Right cardiac atrium (tissue), 5 donors: ENCODE measurements around the gene MRPS18A. TPM values are rescaled to one million over a fixed set of nuclear protein-coding genes. Genes with fewer than 3 reads are reported as not detected.
A peak's percentile ranks its signal among the peaks of the same experiment; 100 is the strongest.

Experiments used
- ATAC-seq, 2 donors: fragments of 200-7000 bp; cut with Tn5 transposase; one replicate each; pipeline versions ENCODE4 v1.8.0 to v1.9.1; 2020; ENCODE audit warnings: moderate library complexity in 2 of 2, mild to moderate bottlenecking in 1 of 2
- DNase-seq, 3 donors: peaks; one replicate each; pipeline ENCODE4 v3.0.0-alpha.2; 2020
- H3K27ac ChIP-seq: one replicate; pipeline ENCODE4 v1.5.1; 2013; ENCODE audit warnings: mild to moderate bottlenecking, low read length, control low read depth, moderate library complexity
- H3K27me3 ChIP-seq: one replicate; pipeline ENCODE4 v1.6.1; 2013; ENCODE audit not compliant: control insufficient read depth, insufficient read depth
- H3K4me1 ChIP-seq: one replicate; pipeline ENCODE4 v1.6.1; 2013; ENCODE audit warnings: low read length; ENCODE audit not compliant: control insufficient read depth, insufficient read depth
- H3K4me3 ChIP-seq: one replicate; pipeline ENCODE4 v1.5.1; 2013; ENCODE audit warnings: low read length, control low read depth
- H3K9me3 ChIP-seq: one replicate; pipeline ENCODE4 v1.6.1; 2013; ENCODE audit warnings: low read length; ENCODE audit not compliant: control insufficient read depth
- WGBS: extraction: QIAGEN DNeasy Blood & Tissue Kit; methylation state at CpG from one replicate; pipeline ENCODE4 v1.1.7; 2013; 5-methylcytosine and 5-hydroxymethylcytosine counted together
- intact Hi-C, 4 donors: fragments of 100-400 bp; cut with DNase I; formaldehyde crosslinking; loops; one replicate each; pipeline versions ENCODE4 v1.11.0 to v1.14.0; 2022 to 2023
- long read RNA-seq, 4 donors: library from polyadenylated mRNA; unstranded; transcript quantifications; one replicate each; pipeline ENCODE4 v2.0.0, GENCODE V29; 2020 to 2021
- polyA plus RNA-seq: library from polyadenylated mRNA; stranded (reverse); fragments of 200-250 nt; gene quantifications from one replicate; pipeline ENCODE4 v1.2.3, GENCODE V29; 2013
- total RNA-seq, 4 donors: library from RNA; stranded (reverse); fragmentation: NEBNext Ultra II Directional; extraction: Animal tissue kit (Norgen Biotek cat#: 25700); gene quantifications; one replicate each; pipeline ENCODE4 v1.2.1, GENCODE V29; 2021
- donor health status: healthy with polysubstance abuse.
- donor health status: DM: no; HTN: yes; CAD: no.
- donor health status: DM: no; HTN: no; CAD: no.
- donor health status: DM: no; HTN: yes; CAD: no; lungs with severe emphysema.
- donor health status: DM: yes; HTN: yes; CAD: no.

The MRPS18A gene
- total RNA-seq, result 10 to 100 TPM; 33.1 to 39.0 (median 34.9) TPM
- 58.0 TPM for polyA plus RNA-seq
- long read RNA-seq, donor 1, transcript MRPS18A-202 (6 exons, 1,062 nt), result major isoform, 17 of 20 reads
- long read RNA-seq, donor 1, partial matches to known transcripts, result 1 of 20 reads
- long read RNA-seq, donor 1, other reads (novel, unspliced or antisense), result 2 of 20 reads
- long read RNA-seq, donor 2, transcript MRPS18A-202 (6 exons, 1,062 nt), result major isoform, 31 of 37 reads
- long read RNA-seq, donor 2, partial matches to known transcripts, result 3 of 37 reads
- long read RNA-seq, donor 2, other reads (novel, unspliced or antisense), result 0 of 37 reads
- long read RNA-seq, donor 3, transcript MRPS18A-202 (6 exons, 1,062 nt), result major isoform, 22 of 26 reads
- long read RNA-seq, donor 3, partial matches to known transcripts, result 3 of 26 reads
- long read RNA-seq, donor 3, other reads (novel, unspliced or antisense), result 0 of 26 reads
- long read RNA-seq, donor 4, transcript MRPS18A-202 (6 exons, 1,062 nt), result major isoform, 13 of 17 reads
- long read RNA-seq, donor 4, partial matches to known transcripts, result 0 of 17 reads
- long read RNA-seq, donor 4, other reads (novel, unspliced or antisense), result 1 of 17 reads

DNA sequence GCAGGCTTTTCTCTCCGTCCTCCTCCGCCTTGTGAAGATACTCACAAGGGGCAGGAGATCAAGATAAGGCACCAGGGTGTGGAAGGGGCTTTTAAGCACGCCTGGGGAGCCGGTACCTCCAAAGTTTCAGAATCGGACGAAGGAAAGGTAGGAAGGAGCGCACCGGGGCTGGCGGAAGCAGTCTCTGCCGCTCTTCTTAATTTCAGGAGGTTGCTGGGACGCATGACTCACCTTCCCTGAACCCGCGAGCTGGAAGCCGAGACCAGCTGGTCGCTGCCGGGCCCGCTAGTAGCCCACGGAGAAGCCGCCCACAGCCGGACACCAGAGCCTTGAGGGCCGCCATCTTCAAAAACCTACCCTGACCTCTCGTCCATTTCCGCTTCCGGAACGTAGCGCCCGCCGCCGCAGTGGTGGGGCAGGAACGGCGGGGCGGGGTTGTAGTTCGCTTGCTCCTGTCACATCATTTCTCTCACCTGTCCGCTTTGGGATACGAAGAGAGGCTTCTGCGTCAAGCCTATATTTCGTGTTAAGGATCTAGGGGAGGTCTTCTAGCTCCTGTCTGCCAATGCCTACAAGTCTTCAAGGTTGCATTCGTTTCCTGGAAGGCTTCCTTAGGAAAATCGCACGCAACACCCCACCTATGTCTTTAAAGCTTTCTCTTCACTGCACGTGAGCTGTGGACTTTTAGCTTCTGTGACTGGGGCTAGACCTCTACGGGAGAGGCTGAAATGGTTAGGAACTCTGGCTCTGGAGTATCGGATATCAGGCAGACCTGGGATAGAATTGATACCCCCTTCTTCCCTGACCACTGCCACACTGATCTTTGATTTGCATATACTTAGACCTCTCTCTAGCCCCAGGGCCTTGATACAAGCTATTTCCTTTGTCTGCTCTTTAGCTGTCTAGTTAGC is at the start of gene MRPS18A:
Gene MRPS18A, minus strand, starts transcription at position 355 of the 911 bp plus-strand sequence. Its CDS starts 12 bp downstream, at position 343.
- Histone ChIP-seq H3K4me3 (peak within 1 kb of the TSS; percentile 93), H3K4me1 (peaks cover 14% of the 10 kb centered on the region), H3K27ac (peak within 1 kb of the TSS; percentile 84), H3K27me3 (no peaks in the 10 kb centered on the region), H3K9me3 (no peaks in the 10 kb centered on the region)
- 12% methylated on average over 43 of the region's 43 CpGs for WGBS
- DNase-seq, result peak; percentile 80 to 92 (median 92)
- intact Hi-C loops, result no loop called here
- ATAC-seq, result peak; percentile 96 to 97

- WGBS, result 85% methylated on average over 2 of the region's 2 CpGs
- Histone ChIP-seq H3K9me3 (no peaks in the 10 kb centered on the region), H3K4me3 (no peak overlapping the region), H3K27me3 (no peaks in the 10 kb centered on the region), H3K4me1 (peaks cover 7% of the 10 kb centered on the region), H3K27ac (no peak overlapping the region)
- intact Hi-C loops, result no loop called here
- DNase-seq (no peak), ATAC-seq (no peak)
Measured at GRCh38 chr6:43736844-43737243, 49.3 kb upstream of the MRPS18A start.

GRCh38 chr6:43736211-43736786 is 48.7 kb upstream of the MRPS18A start:
- H3K4me1 ChIP-seq, result peaks cover 7% of the 10 kb centered on the region
- DNase-seq, result no peak
- H3K9me3 ChIP-seq, result no peaks in the 10 kb centered on the region
- no peak overlapping the region for H3K4me3 ChIP-seq
- intact Hi-C loops, result no loop called here
- no peaks in the 10 kb centered on the region for H3K27me3 ChIP-seq
- whole genome bisulfite sequencing, result 95% methylated on average over 2 of the region's 2 CpGs
- no peak overlapping the region for H3K27ac ChIP-seq
- no peak for ATAC-seq

- DNase-seq, result no peak
- peaks cover 7% of the 10 kb centered on the region for H3K4me1 ChIP-seq
- H3K9me3 ChIP-seq, result no peaks in the 10 kb centered on the region
- no peak overlapping the region for H3K4me3 ChIP-seq
- H3K27me3 ChIP-seq, result no peaks in the 10 kb centered on the region
- intact Hi-C loops, result no loop called here
- ATAC-seq, result no peak
- 96% methylated on average over 2 of the region's 2 CpGs for WGBS
- no peak overlapping the region for H3K27ac ChIP-seq
Measured at GRCh38 chr6:43735642-43736199, 48.1 kb upstream of the MRPS18A start.

GRCh38 chr6:43734294-43734665 is 46.7 kb upstream of the MRPS18A start:
- Histone ChIP-seq H3K4me3 (no peak overlapping the region), H3K4me1 (peaks cover 7% of the 10 kb centered on the region), H3K27ac (no peak overlapping the region), H3K9me3 (no peaks in the 10 kb centered on the region), H3K27me3 (no peaks in the 10 kb centered on the region)
- 79% methylated on average over 3 of the region's 3 CpGs for WGBS
- DNase-seq (no peak), ATAC-seq (no peak)
- intact Hi-C loops, result no loop called here

GRCh38 chr6:43733471-43734293 is 46.1 kb upstream of the MRPS18A start:
- intact Hi-C loops, result no loop called here
- no peaks in the 10 kb centered on the region for H3K9me3 ChIP-seq
- 46% methylated on average over 10 of the region's 10 CpGs for WGBS

GRCh38 chr6:43730634-43731033 is 43.0 kb upstream of the MRPS18A start:
- H3K4me1 ChIP-seq, result peaks cover 4% of the 10 kb centered on the region
- no peak overlapping the region for H3K4me3 ChIP-seq
- DNase-seq (no peak), ATAC-seq (no peak)
- H3K27ac ChIP-seq, result no peak overlapping the region
- no peaks in the 10 kb centered on the region for H3K27me3 ChIP-seq
- intact Hi-C loops, result no loop called here
- no peaks in the 10 kb centered on the region for H3K9me3 ChIP-seq

More at GRCh38 chr6:43733471-43734293, 46.1 kb upstream of the MRPS18A start:
- ATAC-seq (no peak), DNase-seq (no peak)
- Histone ChIP-seq H3K4me1 (peaks cover 7% of the 10 kb centered on the region), H3K27me3 (no peaks in the 10 kb centered on the region), H3K4me3 (no peak overlapping the region), H3K27ac (no peak overlapping the region)

GRCh38 chr6:43729537-43729936 is 41.9 kb upstream of the MRPS18A start:
- H3K4me3 ChIP-seq, result no peak overlapping the region
- no peaks in the 10 kb centered on the region for H3K27me3 ChIP-seq
- 92% methylated on average over 6 of the region's 6 CpGs for WGBS
- H3K9me3 ChIP-seq, result no peaks in the 10 kb centered on the region
- DNase-seq, result no peak
- ATAC-seq, result no peak
- intact Hi-C loops, result loop anchor here in 1 of 4 donors (5.0 kb wide), 1 partner anchor 348 kb away; no protein-coding TSS in a partner anchor
- H3K27ac ChIP-seq, result no peak overlapping the region
- peaks cover 4% of the 10 kb centered on the region for H3K4me1 ChIP-seq

DNA sequence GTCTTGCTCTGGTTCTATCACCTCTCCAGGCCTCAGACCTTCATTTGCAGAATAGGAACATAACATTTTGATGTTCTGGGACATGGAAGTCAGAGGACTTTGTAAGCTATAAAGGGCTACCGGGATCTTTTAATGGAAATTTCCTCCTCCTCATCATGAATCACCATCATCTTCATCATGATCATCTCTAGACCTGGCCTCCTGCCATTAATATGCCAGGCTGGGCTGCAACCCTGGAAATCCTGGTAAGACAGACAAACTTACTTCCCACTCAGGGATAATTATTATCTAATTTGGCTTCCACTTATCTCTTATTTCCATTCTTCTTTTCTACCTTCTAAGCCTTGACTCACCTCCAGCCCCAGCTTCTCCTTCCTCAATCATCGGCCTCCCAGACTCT is 41.0 kb upstream of the MRPS18A start:
- intact Hi-C loops, result loop anchor here in 1 of 4 donors (5.0 kb wide), 1 partner anchor 349 kb away; no protein-coding TSS in a partner anchor
- 78% methylated on average over 2 of the region's 2 CpGs for WGBS

GRCh38 chr6:43727634-43728033 is 40.0 kb upstream of the MRPS18A start:
- H3K4me3 ChIP-seq, result no peak overlapping the region
- intact Hi-C loops, result loop anchor here in 1 of 4 donors (5.0 kb wide), 1 partner anchor 350 kb away; no protein-coding TSS in a partner anchor
- H3K27ac ChIP-seq, result no peak overlapping the region
- ATAC-seq (no peak), DNase-seq (no peak)
- no peaks in the 10 kb centered on the region for H3K27me3 ChIP-seq
- no peaks in the 10 kb centered on the region for H3K9me3 ChIP-seq
- H3K4me1 ChIP-seq, result no peaks in the 10 kb centered on the region
- 84% methylated on average over 3 of the region's 3 CpGs for WGBS

More for the DNA sequence above, 41.0 kb upstream of the MRPS18A start:
- ATAC-seq (no peak), DNase-seq (no peak)
- Histone ChIP-seq H3K4me3 (no peak overlapping the region), H3K4me1 (peaks cover 2% of the 10 kb centered on the region), H3K9me3 (no peaks in the 10 kb centered on the region), H3K27ac (no peak overlapping the region), H3K27me3 (no peaks in the 10 kb centered on the region)
